Muscle layer of duodenum (tissue), 2 donors: ENCODE data around the gene GALNT7.

Experiments used
- H3K27ac ChIP-seq: one replicate; pipeline ENCODE4 v1.7.0; 2013; ENCODE audit warnings: mild to moderate bottlenecking, low read length
- H3K27me3 ChIP-seq: one replicate; pipeline ENCODE4 v1.7.0; 2013; ENCODE audit warnings: low read depth, mild to moderate bottlenecking, control low read depth, low read length
- H3K36me3 ChIP-seq, 2 donors: one replicate each; pipeline ENCODE4 v1.7.0; 2013; ENCODE audit warnings: low read length in 2 of 2, control low read depth in 1 of 2, mild to moderate bottlenecking in 1 of 2; ENCODE audit not compliant: insufficient read depth in 2 of 2, control insufficient read depth in 1 of 2
- H3K4me1 ChIP-seq, 2 donors: one replicate each; pipeline ENCODE4 v1.7.0; 2013; ENCODE audit warnings: low read length in 2 of 2, mild to moderate bottlenecking in 2 of 2, control low read depth in 1 of 2, moderate library complexity in 1 of 2; ENCODE audit not compliant: insufficient read depth in 2 of 2, control insufficient read depth in 1 of 2
- H3K4me3 ChIP-seq, 2 donors: one replicate each; pipeline ENCODE4 v1.7.0; 2013; ENCODE audit warnings: low read length in 2 of 2, low read depth in 1 of 2, mild to moderate bottlenecking in 1 of 2
- H3K9me3 ChIP-seq, 2 donors: one replicate each; pipeline ENCODE4 v1.7.0; 2013; ENCODE audit warnings: low read length in 2 of 2, control low read depth in 1 of 2, mild to moderate bottlenecking in 1 of 2; ENCODE audit not compliant: control insufficient read depth in 1 of 2
- donor health status: healthy.

Gene GALNT7

DNA sequence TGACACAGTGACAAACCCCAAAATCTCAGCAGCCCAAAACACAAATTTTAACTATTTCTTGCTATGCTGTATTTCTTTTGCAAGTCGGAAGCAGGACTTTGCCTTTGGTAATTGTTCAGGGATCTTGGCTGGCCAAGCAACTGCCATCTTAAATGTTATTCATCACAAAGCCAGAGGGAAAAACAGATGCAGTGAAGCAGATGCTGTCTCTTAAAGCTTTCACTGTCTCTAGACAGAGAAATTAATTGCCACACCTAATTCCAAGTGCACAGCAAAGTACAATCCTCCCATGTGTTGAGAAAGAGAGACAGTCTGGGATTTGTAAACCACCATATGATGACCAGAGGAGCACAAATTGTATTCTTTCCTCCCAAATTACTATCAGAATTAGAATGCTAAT lies 30.0 kb upstream of the GALNT7 start:
- Histone ChIP-seq H3K27ac (no peak overlapping the region), H3K4me1 (no peaks in the 10 kb centered on the region), H3K9me3 (no peaks in the 10 kb centered on the region), H3K36me3 (no peaks in the 10 kb centered on the region), H3K27me3 (no peaks in the 10 kb centered on the region), H3K4me3 (no peak overlapping the region)

DNA sequence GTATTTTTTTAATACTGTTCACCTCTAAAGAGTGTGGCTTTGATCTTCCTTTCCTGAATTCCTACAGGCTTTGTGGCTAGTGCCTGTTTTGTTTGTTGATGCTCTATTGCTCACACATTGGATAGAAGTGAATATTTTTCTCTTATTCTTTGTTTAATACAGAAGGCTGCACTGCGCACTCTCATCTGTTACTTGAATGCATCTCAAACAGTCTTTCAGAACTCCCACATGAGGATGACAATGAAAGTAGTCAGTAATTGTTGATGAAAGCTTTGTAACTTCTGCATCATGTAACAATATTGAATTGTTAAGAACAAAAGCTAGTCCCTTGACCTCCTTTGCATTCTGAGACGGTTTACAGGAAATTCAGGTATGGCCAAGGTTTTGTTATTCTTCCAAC lies 29.1 kb upstream of the GALNT7 start:
- no peaks in the 10 kb centered on the region for H3K4me1 ChIP-seq
- no peaks in the 10 kb centered on the region for H3K9me3 ChIP-seq
- no peaks in the 10 kb centered on the region for H3K36me3 ChIP-seq
- H3K27ac ChIP-seq: no peak overlapping the region
- H3K27me3 ChIP-seq: no peaks in the 10 kb centered on the region
- H3K4me3 ChIP-seq: no peak overlapping the region

DNA sequence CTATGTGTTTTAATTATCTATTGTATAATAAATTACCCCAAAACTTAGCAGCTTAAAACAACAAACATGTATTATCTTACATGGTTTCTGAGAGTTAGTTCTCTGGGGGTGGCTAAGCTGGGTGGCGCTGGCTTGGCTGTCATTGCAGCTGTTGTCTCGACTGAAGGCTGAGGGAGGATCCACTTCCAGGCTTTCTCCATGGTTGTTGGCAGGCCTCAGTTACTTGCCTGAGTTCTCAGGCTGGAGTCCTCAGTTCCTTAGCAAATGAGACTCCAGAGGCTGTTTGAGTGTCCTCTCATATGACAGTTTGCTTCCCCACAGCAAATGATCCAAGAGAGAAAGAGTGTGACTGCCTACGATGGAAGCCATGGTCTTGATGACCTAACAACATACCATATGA lies 23.5 kb upstream of the GALNT7 start:
- H3K4me3 ChIP-seq: no peak overlapping the region
- no peaks in the 10 kb centered on the region for H3K4me1 ChIP-seq
- no peak overlapping the region for H3K27ac ChIP-seq
- no peaks in the 10 kb centered on the region for H3K9me3 ChIP-seq
- H3K27me3 ChIP-seq: no peaks in the 10 kb centered on the region
- H3K36me3 ChIP-seq: no peaks in the 10 kb centered on the region

DNA sequence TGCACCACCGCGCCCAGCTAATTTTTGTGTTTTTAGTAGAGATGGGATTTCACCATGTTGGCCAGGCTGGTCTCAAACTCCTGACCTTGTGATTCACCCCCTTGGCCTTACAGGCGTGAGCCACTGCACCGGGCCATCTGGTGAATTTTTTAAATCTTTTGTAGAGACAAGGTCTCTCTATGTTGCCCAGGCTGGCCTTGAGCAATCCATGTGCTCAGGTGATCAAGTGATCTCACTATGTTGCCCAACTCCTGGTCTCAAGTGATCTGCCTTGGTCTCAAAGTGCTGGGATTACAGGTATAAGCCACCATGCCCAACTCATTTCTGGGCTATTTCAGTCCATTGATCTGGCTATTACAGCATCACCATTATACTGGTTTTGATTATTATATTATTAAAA lies 22.2 kb upstream of the GALNT7 start:
- no peak overlapping the region for H3K27ac ChIP-seq
- no peaks in the 10 kb centered on the region for H3K27me3 ChIP-seq
- no peaks in the 10 kb centered on the region for H3K36me3 ChIP-seq
- no peaks in the 10 kb centered on the region for H3K9me3 ChIP-seq
- H3K4me1 ChIP-seq: no peaks in the 10 kb centered on the region
- H3K4me3 ChIP-seq: no peak overlapping the region

DNA sequence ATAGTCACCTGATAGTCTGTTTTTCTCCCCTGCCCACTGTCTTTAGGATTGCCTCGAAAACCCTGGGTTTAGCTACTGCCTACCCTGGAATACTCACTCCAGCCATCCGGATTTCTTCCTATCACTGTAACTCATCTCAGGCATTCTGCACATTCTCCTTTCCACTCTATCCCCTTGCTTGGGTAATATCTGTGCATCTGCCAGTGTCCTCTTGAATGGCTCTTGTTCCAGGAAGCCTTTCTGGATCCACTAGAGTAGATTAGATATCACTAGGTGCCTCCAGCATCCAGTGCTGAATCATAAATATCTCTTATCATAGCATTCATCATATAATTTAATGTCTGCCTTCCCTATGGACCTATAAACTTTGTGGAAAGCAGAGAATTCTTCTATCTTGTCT lies 17.1 kb upstream of the GALNT7 start:
- no peaks in the 10 kb centered on the region for H3K9me3 ChIP-seq
- no peak overlapping the region for H3K27ac ChIP-seq

DNA sequence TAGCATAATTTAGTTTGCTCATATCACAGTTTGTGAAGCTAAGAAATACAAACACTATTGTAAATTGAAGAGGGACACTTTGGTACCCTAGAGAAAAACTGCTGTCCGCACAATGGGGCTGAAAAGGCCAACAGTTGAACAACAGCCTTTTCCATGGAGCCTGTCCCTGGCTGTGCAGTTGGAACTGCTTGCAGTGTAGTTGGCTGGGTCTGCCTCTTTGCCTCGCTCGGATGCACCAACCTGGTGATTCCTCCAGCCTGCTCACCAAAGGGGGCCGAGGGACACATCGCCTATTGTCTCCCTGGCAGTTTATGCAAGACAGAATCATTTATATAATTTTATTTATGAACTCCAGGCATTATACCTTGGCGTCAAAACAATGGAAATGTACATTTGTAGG lies 16.5 kb upstream of the GALNT7 start:
- no peaks in the 10 kb centered on the region for H3K4me1 ChIP-seq
- no peak overlapping the region for H3K4me3 ChIP-seq
- no peaks in the 10 kb centered on the region for H3K9me3 ChIP-seq
- no peaks in the 10 kb centered on the region for H3K36me3 ChIP-seq
- H3K27me3 ChIP-seq: no peaks in the 10 kb centered on the region
- H3K27ac ChIP-seq: no peak overlapping the region

More for the DNA sequence above, 17.1 kb upstream of the GALNT7 start:
- no peaks in the 10 kb centered on the region for H3K36me3 ChIP-seq
- no peak overlapping the region for H3K4me3 ChIP-seq
- H3K27me3 ChIP-seq: no peaks in the 10 kb centered on the region
- H3K4me1 ChIP-seq: no peaks in the 10 kb centered on the region

- Histone ChIP-seq H3K4me1 (no peaks in the 10 kb centered on the region), H3K9me3 (no peaks in the 10 kb centered on the region), H3K27ac (no peak overlapping the region), H3K36me3 (no peaks in the 10 kb centered on the region), H3K27me3 (no peaks in the 10 kb centered on the region), H3K4me3 (no peak overlapping the region)
Observed at GRCh38 chr4:173153445-173153844, 15.2 kb upstream of the GALNT7 start.

GRCh38 chr4:173159791-173160190 lies 8.8 kb upstream of the GALNT7 start:
- H3K27me3 ChIP-seq: no peaks in the 10 kb centered on the region
- no peak overlapping the region for H3K4me3 ChIP-seq
- H3K27ac ChIP-seq: no peak overlapping the region
- H3K9me3 ChIP-seq: no peaks in the 10 kb centered on the region
- H3K36me3 ChIP-seq: no peaks in the 10 kb centered on the region
- no peaks in the 10 kb centered on the region for H3K4me1 ChIP-seq

DNA sequence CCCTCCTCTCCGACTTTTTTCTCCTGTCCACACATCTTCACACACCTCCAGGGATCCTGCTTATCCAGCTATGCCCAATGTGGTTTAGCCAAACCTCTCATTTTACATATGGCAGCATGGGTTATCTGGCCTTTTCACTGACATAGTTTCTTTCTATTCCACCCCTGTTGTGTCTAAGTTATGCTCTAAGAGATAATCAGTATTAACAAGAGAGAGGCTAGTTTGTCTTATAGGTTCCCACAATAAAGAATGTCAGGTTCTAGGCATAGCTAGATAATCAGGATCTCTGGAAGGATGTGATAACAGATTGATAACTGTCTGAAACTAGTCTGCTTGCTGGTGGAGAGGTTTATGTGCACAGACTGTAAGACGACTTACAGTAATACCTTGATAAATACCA lies 7.7 kb upstream of the GALNT7 start:
- no peak overlapping the region for H3K27ac ChIP-seq
- no peaks in the 10 kb centered on the region for H3K27me3 ChIP-seq
- no peak overlapping the region for H3K4me3 ChIP-seq
- H3K9me3 ChIP-seq: no peaks in the 10 kb centered on the region
- no peaks in the 10 kb centered on the region for H3K36me3 ChIP-seq
- H3K4me1 ChIP-seq: no peaks in the 10 kb centered on the region

DNA sequence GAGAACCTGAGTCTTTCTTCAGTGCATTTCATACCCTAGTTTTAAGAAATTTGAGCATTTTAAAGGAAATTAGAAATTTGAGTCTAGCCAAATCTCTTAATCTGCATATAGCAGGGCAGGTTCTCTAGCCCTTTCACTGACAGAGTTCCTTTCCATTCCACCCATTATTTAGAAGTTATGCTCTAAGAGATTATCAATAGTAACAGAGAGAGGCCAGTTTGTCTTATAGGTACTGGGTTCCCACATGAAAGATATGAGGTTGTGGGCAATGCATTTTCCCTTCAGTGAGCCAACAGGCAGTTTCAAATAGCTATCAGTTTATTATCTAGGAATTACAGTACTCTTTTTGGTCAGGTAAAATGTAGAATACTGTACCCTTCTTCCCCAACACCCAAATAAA lies 7.3 kb upstream of the GALNT7 start:
- Histone ChIP-seq H3K36me3 (no peaks in the 10 kb centered on the region), H3K27me3 (no peaks in the 10 kb centered on the region), H3K27ac (no peak overlapping the region), H3K4me1 (no peaks in the 10 kb centered on the region), H3K4me3 (no peak overlapping the region), H3K9me3 (no peaks in the 10 kb centered on the region)

DNA sequence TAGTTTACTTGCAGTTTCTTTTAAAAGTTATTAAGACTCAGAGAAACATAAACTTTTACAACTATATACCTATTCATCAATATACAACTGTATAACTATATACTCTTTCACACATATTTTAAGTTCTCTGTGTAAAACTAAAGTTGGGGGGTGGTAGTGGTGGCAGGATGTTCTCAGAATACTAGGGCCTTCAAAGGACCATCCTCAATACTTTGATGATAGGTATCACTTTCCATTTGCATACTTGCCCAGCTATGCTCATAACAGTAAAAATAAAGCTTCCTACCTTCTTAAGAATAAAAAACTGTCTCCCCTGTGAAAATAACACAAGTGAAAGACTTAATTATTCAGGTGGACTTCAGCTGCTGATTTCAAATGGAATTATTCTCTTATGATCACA lies 2.9 kb upstream of the GALNT7 start:
- Histone ChIP-seq H3K4me3 (no peak overlapping the region), H3K36me3 (no peaks in the 10 kb centered on the region), H3K9me3 (no peaks in the 10 kb centered on the region), H3K27me3 (no peaks in the 10 kb centered on the region), H3K4me1 (peaks cover 7 to 13% of the 10 kb centered on the region in 2 donors), H3K27ac (no peak overlapping the region)

GRCh38 chr4:173166491-173166890 lies 2.1 kb upstream of the GALNT7 start:
- Histone ChIP-seq H3K27me3 (no peaks in the 10 kb centered on the region), H3K9me3 (no peaks in the 10 kb centered on the region), H3K4me3 (no peak overlapping the region), H3K4me1 (peaks cover 8 to 14% of the 10 kb centered on the region in 2 donors), H3K27ac (no peak overlapping the region), H3K36me3 (no peaks in the 10 kb centered on the region)
